Tongue (tissue), 2 donors: Measurements from ENCODE around the gene B3GALNT2. TPM values are rescaled to one million over a fixed set of nuclear protein-coding genes. Genes with fewer than 3 reads are reported as not detected.
"Not testable (repeated sequence)": the region's sequence is repeated elsewhere in the genome, so short reads cannot be mapped to it uniquely, and the experiment has no call there.

ENCODE experiments used
- DNase-seq: peaks from one replicate; pipeline ENCODE4 v3.0.0-alpha.2; 2015
- total RNA-seq: library from RNA; depleted of rRNA; stranded (reverse); fragments of >200 nt; gene quantifications from one replicate; pipeline ENCODE4 v1.2.3, GENCODE V29; 2014

B3GALNT2 gene
- total RNA-seq, 1 donor from 2014 or later, result 96.2 TPM

- DNase-seq, result peak; percentile 76
These were observed 690 bp downstream of the B3GALNT2 start for GRCh38 chr1:235503403-235504121.

DNA sequence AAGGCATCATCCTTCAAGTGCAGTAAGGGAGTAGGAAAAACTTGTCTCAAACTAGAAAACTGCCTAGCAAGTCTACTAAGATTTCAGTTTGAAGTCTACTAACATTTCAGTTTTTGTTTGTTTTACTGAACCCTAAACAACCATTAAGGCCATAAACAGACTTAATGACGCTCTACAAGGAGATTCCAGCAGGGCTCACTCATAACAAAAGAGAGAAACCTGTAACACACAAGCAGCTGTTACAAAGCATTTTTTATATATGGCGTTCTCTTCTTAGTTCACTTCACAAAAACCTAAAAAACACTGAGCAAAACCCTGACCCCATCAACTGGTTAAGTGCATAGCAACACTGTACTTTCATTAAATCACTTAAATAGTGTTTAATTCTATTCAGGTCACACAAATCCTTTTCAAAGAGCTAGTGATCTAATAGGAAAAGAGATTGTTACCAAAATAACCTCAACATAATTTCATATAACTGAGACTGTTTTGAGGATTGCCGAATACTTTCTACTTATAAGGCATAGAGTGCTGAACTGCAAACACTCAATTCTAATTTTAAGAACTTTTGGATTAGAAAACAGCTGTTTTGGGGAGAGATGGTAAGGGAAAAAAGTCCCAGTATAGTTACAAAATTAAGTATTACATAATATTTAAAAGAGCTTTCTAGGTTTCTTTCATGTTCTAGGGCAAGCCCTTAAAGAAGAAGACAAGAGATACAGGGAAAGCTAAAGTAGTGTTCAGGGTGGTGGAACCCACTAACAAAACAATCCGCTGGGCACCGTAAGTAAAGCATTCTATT, 1.4 kb downstream of the B3GALNT2 start:
- DNase-seq, result peak; percentile 47

GRCh38 chr1:235500971-235501540, 3.2 kb downstream of the B3GALNT2 start:
- DNase-seq, result no peak

GRCh38 chr1:235495551-235495950, 8.7 kb downstream of the B3GALNT2 start:
- DNase-seq, result peak; percentile 64

DNA sequence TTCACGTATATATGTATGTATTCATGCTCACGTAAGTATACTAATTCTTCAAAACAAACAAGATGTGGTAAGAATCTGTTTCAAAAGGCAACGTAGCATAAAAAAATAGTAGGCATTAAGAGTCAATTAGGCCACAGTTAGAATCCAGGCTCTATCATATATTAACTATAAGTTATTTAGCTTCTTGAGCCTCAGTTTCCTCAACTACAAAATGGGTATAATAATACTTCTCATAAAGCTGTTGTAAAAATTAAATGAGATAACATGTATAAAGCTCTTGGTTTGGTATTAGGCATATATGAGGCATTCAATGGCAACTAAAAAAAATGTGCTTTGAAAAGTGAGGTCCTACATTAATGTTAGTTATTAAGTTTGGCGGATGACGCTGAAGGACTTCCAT, 9.2 kb downstream of the B3GALNT2 start:
- DNase-seq, result no peak

DNA sequence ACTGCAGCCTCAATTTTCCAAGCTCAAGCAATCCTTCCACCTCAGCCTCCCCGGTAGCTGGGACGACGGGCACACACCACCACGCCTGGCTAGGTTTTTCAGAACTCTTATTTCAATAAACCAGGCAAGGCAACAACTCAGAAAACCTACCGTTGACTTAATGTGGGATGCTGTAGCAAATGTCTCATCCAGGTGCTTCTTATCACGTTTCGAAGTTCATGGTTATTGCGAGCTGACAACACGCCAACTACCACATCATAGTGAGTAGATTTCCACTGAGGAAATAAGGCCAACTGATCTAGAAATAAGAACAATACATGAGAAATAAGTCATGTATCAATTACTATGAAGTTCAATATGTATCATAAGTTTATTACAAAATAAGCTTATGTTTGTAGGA, 9.7 kb downstream of the B3GALNT2 start:
- no peak for DNase-seq

DNA sequence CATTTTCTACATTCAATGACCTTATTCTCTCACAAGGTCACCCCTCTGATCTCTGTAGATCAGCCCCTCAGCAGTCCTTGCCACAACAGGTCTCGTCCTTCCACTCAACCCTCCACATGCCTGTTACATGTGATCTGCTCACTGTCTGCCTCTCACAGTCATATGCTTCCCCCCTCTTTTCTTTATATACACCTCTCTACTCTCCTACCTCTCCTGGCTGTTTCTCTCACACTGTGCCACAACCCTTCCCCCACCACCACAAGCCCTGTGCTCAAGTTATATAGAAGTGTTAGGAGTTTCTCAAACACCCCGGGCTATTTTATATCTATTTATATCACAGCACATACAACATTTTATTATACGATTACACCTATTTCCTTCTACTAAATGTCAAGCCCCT, 12.6 kb downstream of the B3GALNT2 start:
- DNase-seq, result no peak

- no peak for DNase-seq
These were observed 17.9 kb downstream of the B3GALNT2 start for GRCh38 chr1:235486321-235486720.

DNA sequence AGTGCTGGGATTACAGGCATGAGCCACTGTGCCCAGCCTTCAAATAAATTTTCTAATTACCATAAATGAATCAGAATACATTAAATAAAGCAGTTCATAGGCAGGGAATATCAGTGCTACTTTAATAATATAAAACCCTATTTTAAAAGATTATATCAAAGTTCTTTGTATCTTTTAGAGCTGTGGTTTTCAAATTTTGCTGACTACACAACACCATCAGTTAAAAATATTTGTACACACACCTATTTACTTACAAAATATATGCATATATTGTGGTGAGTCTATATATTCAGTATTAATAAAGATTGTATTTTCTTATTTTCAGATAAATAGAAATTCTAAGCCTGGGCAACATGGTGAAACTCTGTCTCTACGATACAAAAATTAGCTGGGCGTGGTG, 18.7 kb downstream of the B3GALNT2 start:
- no peak for DNase-seq

- DNase-seq, result no peak
These were observed 21.2 kb downstream of the B3GALNT2 start for GRCh38 chr1:235483090-235483489.

DNA sequence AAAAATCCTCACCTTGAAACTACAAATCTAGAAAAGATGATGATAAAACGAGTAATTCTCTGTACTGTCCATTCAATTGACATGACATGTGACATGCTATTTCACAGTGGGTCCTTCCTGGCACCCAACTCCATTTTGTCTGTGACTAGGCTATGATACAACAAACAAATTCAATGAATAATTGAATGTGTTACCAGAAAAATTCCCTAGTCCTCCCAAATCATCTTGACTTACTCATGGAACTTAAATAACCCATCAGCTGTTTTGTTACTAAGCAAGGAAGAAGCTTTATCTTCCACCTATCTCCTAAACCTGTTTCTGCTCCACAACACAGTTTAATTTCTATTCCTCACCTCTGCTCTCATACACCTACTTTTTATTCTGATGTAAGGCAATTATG, 30.4 kb downstream of the B3GALNT2 start:
- DNase-seq, result no peak

DNA sequence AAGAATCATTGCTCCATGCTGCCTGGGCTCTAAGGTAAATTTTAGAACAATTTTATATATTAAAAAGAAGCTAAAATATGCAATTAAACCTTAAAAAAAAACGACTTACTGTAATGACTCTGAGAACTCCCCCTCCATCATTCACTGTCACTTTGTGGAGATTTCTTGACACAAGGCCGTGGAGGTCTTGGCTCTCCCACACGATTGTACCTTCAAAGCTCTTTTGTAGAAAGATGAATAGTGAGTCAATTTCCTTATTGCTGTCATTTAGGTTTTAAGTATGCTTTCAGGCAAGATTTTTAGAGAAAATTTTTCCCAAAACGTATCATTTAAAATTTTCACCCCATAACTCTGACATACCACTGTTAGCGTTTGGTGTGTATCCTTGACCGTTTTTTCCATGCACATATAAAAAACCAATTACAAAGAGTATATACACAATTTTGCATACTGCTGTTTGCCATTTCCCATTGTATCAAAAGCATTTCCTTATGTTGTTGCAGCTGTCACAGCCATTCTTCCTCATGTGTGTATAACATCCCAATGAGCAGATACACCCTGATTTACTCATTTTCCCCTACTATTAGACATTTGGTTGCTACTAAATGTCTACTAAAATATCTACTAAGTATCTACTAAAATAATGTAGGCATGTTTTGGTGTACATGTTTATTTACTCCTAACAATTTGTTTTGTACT, 33.4 kb downstream of the B3GALNT2 start:
- no peak for DNase-seq

DNA sequence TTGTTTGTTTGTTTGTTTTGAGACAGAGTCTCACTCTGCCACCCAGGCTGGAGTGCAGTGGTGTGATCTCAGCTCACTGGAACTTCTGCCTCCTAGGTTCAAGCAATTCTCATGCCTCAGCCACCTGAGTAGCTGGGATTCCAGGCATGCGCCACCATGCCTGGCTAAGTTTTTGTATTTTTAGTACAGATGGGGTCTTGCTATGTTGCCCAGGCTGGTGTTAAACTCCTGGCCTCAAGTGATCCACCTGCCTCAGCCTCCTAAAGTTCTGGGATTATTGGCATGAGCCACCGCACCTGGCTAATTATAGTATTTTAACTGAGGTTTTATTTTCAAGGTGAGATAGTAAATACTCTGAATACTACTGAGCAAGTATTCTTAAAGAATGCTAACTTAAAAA, 34.4 kb downstream of the B3GALNT2 start:
- DNase-seq, result not testable (repeated sequence)

DNA sequence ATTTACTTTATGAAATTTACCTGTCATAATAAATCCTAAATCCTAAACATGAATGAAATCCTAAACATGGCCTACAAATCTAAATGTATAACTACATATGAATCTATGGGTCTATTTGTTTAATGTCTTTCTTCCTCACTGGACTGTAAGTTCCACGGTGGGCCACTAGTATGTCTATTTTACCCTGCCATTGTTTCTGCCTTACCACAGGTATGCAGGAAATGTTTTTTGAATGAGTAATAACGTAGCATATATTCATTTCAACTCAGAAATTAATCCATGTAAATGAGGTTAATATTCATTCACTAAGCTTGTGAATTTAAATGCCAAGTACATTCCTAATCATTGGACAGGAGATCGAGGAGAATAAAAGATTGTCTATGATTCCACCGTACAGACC, 35.3 kb downstream of the B3GALNT2 start:
- DNase-seq, result no peak

DNA sequence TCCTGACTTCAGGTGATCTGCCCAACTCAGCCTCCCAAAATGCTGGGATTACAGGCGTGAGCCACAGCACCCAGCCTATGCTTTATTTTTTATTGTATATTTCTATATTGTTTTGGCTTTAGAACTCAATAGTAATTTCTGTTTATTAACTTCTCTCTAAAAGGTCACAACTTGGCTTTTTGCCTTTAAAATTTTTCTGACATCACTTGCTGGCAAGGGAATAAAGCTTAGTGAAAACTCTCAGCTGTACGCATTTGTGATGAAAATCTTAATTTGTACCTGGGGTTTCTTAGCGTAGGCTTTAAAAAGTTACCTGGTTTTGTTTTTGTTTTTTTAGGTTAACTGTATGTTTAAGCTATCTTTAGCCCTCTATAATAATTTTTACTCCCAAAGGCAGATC, 36.2 kb downstream of the B3GALNT2 start:
- no peak for DNase-seq

- DNase-seq, result no peak
These were observed 39.2 kb downstream of the B3GALNT2 start for GRCh38 chr1:235465066-235465465.

DNA sequence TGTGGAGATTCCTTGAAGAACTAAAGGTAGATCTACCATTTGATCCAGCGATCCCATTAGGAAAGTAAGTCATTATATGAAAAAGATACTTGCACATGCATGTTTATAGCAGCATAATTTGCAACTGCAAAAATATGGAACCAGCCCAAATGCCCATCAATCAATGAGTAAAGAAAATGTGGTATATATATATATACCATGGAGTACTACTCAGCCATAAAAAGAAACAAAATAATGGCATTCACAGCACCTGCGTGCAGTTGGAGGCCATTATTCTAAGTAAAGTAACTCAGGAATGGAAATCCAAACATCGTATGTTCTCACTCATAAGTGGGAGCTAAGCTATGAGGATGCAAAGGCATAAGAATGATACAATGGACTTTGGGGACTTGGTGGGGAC, 41.4 kb downstream of the B3GALNT2 start:
- DNase-seq, result not testable (repeated sequence)

DNA sequence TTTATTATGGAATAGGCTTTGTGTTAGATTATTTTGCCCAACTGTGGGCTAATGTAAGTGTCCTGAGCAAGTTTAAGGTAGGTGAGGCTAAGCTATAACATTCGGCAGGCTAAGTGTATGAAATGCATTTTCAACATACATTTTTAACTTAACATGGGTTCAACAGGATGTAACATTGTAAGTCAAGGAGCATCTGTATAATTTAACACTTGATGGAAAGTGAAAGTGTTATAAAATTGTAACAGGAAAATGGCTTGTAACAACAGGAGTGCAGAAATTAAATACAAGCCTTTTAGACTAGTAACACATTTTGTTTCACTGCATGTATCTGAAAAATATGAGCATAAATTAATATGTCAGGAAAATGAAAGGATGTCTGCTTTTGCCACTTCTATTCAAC, 42.3 kb downstream of the B3GALNT2 start:
- no peak for DNase-seq

DNA sequence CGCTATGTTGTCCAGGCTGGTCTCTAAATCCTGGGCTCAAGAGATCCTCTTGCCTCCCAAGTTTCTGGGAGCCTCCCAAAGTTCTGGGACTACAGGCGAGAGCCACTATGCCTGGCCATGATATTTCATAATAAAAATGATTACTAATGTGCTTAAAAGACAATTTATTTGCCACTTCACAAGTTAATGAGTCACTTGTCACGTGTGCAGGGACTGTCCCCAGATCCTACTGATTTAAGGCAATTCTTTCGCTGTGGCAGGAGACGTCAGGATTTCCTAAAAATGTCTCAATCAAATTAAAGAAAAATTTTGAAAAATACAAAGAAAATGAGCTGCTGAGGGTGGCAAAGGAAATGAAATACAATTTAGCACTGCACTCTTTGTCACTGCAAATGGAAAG, 43.5 kb downstream of the B3GALNT2 start:
- no peak for DNase-seq

GRCh38 chr1:235457856-235458255, 46.4 kb downstream of the B3GALNT2 start:
- DNase-seq, result not testable (repeated sequence)

DNA sequence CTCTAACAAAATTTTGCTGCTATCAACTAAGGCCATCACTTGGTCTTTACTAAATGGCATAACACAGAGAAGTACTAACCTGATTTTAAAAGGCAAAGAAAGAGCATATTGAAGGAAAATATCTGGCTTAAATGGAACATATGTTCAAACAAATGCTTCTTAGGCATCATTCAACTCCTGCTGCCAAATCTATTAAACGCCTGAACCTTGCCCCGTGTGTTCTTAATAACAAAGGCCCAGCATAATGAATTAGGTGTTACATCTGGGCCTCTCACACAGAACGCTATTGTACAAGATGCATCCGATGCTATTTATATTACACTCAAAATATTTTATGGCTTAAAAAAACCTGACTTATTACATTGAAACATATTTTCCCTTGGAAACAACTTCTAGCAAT, 48.4 kb downstream of the B3GALNT2 start:
- no peak for DNase-seq

GRCh38 chr1:235455097-235455496, 49.2 kb downstream of the B3GALNT2 start:
- DNase-seq, result no peak

DNA sequence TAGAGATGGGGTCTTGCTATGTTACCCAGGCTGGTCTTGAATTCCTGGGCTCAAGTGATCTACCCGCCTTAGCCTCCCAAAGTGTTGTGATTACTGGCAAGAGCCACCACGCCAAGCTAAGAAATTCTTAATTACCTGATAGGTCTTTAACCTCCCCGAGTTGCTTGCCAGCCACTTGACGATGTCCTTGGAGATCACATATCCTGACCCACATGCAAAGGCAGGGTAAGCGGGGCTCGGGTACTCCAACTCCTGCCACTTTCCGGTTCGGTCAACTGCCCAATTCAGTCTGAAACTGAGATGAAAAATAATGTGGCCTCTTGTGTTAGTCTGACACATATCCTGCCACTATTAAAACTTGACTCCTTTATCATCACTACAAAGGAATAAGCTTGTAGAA, 50.2 kb downstream of the B3GALNT2 start:
- DNase-seq, result no peak
